ENCODE results near the gene SNX9.

Gene SNX9

GRCh38 chr6:157823001-157823527, at the start of gene SNX9:
Gene SNX9, plus strand, starts transcription at chr6:157823246. Its CDS starts 189 bp downstream, at chr6:157823435.
- no peaks in the 10 kb centered on the region for H3K9me3 Mint-ChIP-seq
- H3K27ac Mint-ChIP-seq: peak within 1 kb of the TSS; percentile 92
- H3K4me1 Mint-ChIP-seq (ENCODE audit: low read depth): peaks cover 14% of the 10 kb centered on the region
- H3K27me3 Mint-ChIP-seq (ENCODE audit: low read depth): peaks cover 56% of the 10 kb centered on the region
- peaks cover 9% of the 10 kb centered on the region for H3K36me3 Mint-ChIP-seq (ENCODE audit: low read depth)
- DNase-seq (ENCODE audit: low spot score): peak; percentile 72
- peak within 1 kb of the TSS; percentile 88 for H3K4me3 Mint-ChIP-seq

GRCh38 chr6:157773248-157773773, 49.7 kb upstream of the SNX9 start:
- H3K27ac Mint-ChIP-seq: no peak overlapping the region
- no peaks in the 10 kb centered on the region for H3K36me3 Mint-ChIP-seq (ENCODE audit: low read depth)
- H3K27me3 Mint-ChIP-seq (ENCODE audit: low read depth): peaks cover 51% of the 10 kb centered on the region
- H3K4me3 Mint-ChIP-seq: no peak overlapping the region
- H3K4me1 Mint-ChIP-seq (ENCODE audit: low read depth): peaks cover 9% of the 10 kb centered on the region
- no peak for DNase-seq (ENCODE audit: low spot score)
- H3K9me3 Mint-ChIP-seq: peaks cover 3% of the 10 kb centered on the region

GRCh38 chr6:157774153-157775135, 48.6 kb upstream of the SNX9 start:
- Mint-ChIP-seq H3K4me1 (ENCODE audit: low read depth) (peaks cover 2% of the 10 kb centered on the region), H3K27me3 (ENCODE audit: low read depth) (peaks cover 54% of the 10 kb centered on the region), H3K4me3 (no peak overlapping the region), H3K27ac (no peak overlapping the region), H3K36me3 (ENCODE audit: low read depth) (no peaks in the 10 kb centered on the region), H3K9me3 (peaks cover 3% of the 10 kb centered on the region)
- DNase-seq (ENCODE audit: low spot score): no peak

- Mint-ChIP-seq H3K4me3 (no peak overlapping the region), H3K36me3 (ENCODE audit: low read depth) (no peaks in the 10 kb centered on the region), H3K27ac (no peak overlapping the region), H3K9me3 (peaks cover 3% of the 10 kb centered on the region), H3K27me3 (ENCODE audit: low read depth) (peaks cover 55% of the 10 kb centered on the region), H3K4me1 (ENCODE audit: low read depth) (no peaks in the 10 kb centered on the region)
- DNase-seq (ENCODE audit: low spot score): no peak
Measured at GRCh38 chr6:157775376-157775775, 47.7 kb upstream of the SNX9 start.

- no peak for DNase-seq (ENCODE audit: low spot score)
- Mint-ChIP-seq H3K9me3 (peaks cover 8% of the 10 kb centered on the region), H3K27me3 (ENCODE audit: low read depth) (peaks cover 64% of the 10 kb centered on the region), H3K36me3 (ENCODE audit: low read depth) (no peaks in the 10 kb centered on the region), H3K4me3 (no peak overlapping the region), H3K4me1 (ENCODE audit: low read depth) (no peaks in the 10 kb centered on the region), H3K27ac (no peak overlapping the region)
Measured at GRCh38 chr6:157777344-157777743, 45.7 kb upstream of the SNX9 start.

- Mint-ChIP-seq H3K4me1 (ENCODE audit: low read depth) (no peaks in the 10 kb centered on the region), H3K27ac (no peak overlapping the region), H3K27me3 (ENCODE audit: low read depth) (peaks cover 63% of the 10 kb centered on the region), H3K36me3 (ENCODE audit: low read depth) (no peaks in the 10 kb centered on the region), H3K9me3 (peaks cover 5% of the 10 kb centered on the region), H3K4me3 (no peak overlapping the region)
- no peak for DNase-seq (ENCODE audit: low spot score)
Measured at GRCh38 chr6:157778719-157779118, 44.3 kb upstream of the SNX9 start.

- Mint-ChIP-seq H3K4me1 (ENCODE audit: low read depth) (no peaks in the 10 kb centered on the region), H3K9me3 (peaks cover 5% of the 10 kb centered on the region), H3K4me3 (no peak overlapping the region), H3K36me3 (ENCODE audit: low read depth) (no peaks in the 10 kb centered on the region), H3K27me3 (ENCODE audit: low read depth) (peaks cover 58% of the 10 kb centered on the region), H3K27ac (no peak overlapping the region)
- DNase-seq (ENCODE audit: low spot score): no peak
Measured at GRCh38 chr6:157779705-157780604, 43.1 kb upstream of the SNX9 start.

GRCh38 chr6:157785636-157786035, 37.4 kb upstream of the SNX9 start:
- H3K4me3 Mint-ChIP-seq: no peak overlapping the region
- H3K27ac Mint-ChIP-seq: no peak overlapping the region
- H3K9me3 Mint-ChIP-seq: peaks cover 5% of the 10 kb centered on the region
- DNase-seq (ENCODE audit: low spot score): no peak
- H3K27me3 Mint-ChIP-seq (ENCODE audit: low read depth): peaks cover 53% of the 10 kb centered on the region
- no peaks in the 10 kb centered on the region for H3K4me1 Mint-ChIP-seq (ENCODE audit: low read depth)
- no peaks in the 10 kb centered on the region for H3K36me3 Mint-ChIP-seq (ENCODE audit: low read depth)

- H3K27ac Mint-ChIP-seq: no peak overlapping the region
- no peak overlapping the region for H3K4me3 Mint-ChIP-seq
Measured at GRCh38 chr6:157786221-157786620, 36.8 kb upstream of the SNX9 start.

GRCh38 chr6:157787080-157787479, 36.0 kb upstream of the SNX9 start:
- H3K4me1 Mint-ChIP-seq (ENCODE audit: low read depth): no peaks in the 10 kb centered on the region
- no peak overlapping the region for H3K27ac Mint-ChIP-seq
- DNase-seq (ENCODE audit: low spot score): no peak
- no peak overlapping the region for H3K4me3 Mint-ChIP-seq
- peaks cover 2% of the 10 kb centered on the region for H3K9me3 Mint-ChIP-seq
- peaks cover 49% of the 10 kb centered on the region for H3K27me3 Mint-ChIP-seq (ENCODE audit: low read depth)
- H3K36me3 Mint-ChIP-seq (ENCODE audit: low read depth): no peaks in the 10 kb centered on the region

More at GRCh38 chr6:157786221-157786620, 36.8 kb upstream of the SNX9 start:
- DNase-seq (ENCODE audit: low spot score): no peak
- H3K36me3 Mint-ChIP-seq (ENCODE audit: low read depth): no peaks in the 10 kb centered on the region
- peaks cover 51% of the 10 kb centered on the region for H3K27me3 Mint-ChIP-seq (ENCODE audit: low read depth)
- peaks cover 5% of the 10 kb centered on the region for H3K9me3 Mint-ChIP-seq
- H3K4me1 Mint-ChIP-seq (ENCODE audit: low read depth): no peaks in the 10 kb centered on the region

GRCh38 chr6:157788180-157788579, 34.9 kb upstream of the SNX9 start:
- H3K4me1 Mint-ChIP-seq (ENCODE audit: low read depth): no peaks in the 10 kb centered on the region
- no peak overlapping the region for H3K4me3 Mint-ChIP-seq
- no peaks in the 10 kb centered on the region for H3K9me3 Mint-ChIP-seq
- H3K27me3 Mint-ChIP-seq (ENCODE audit: low read depth): peaks cover 46% of the 10 kb centered on the region
- DNase-seq (ENCODE audit: low spot score): no peak
- no peak overlapping the region for H3K27ac Mint-ChIP-seq
- no peaks in the 10 kb centered on the region for H3K36me3 Mint-ChIP-seq (ENCODE audit: low read depth)

- no peak for DNase-seq (ENCODE audit: low spot score)
- Mint-ChIP-seq H3K4me3 (no peak overlapping the region), H3K27me3 (ENCODE audit: low read depth) (peaks cover 51% of the 10 kb centered on the region), H3K4me1 (ENCODE audit: low read depth) (no peaks in the 10 kb centered on the region), H3K9me3 (no peaks in the 10 kb centered on the region), H3K27ac (no peak overlapping the region), H3K36me3 (ENCODE audit: low read depth) (no peaks in the 10 kb centered on the region)
Measured at GRCh38 chr6:157789297-157789696, 33.7 kb upstream of the SNX9 start.

- Mint-ChIP-seq H3K27me3 (ENCODE audit: low read depth) (peaks cover 49% of the 10 kb centered on the region), H3K27ac (no peak overlapping the region), H3K4me1 (ENCODE audit: low read depth) (no peaks in the 10 kb centered on the region), H3K4me3 (no peak overlapping the region), H3K9me3 (no peaks in the 10 kb centered on the region), H3K36me3 (ENCODE audit: low read depth) (no peaks in the 10 kb centered on the region)
- no peak for DNase-seq (ENCODE audit: low spot score)
Measured at GRCh38 chr6:157789861-157790260, 33.2 kb upstream of the SNX9 start.
